NOMO-1 treated with dmso at 0.1 percent for 144 hours (cell line): ENCODE measurements around the gene RASGRP1.
"Not testable (repeated sequence)": the region's sequence is repeated elsewhere in the genome, so short reads cannot be mapped to it uniquely, and the experiment has no call there.

Experiments used
- DNase-seq: peaks from one replicate; lab custom pipeline; 2025; ENCODE audit not compliant: unreplicated experiment; lab: John Stamatoyannopoulos, UW

Gene RASGRP1

GRCh38 chr15:38564557-38565286, at the start of gene RASGRP1:
TSS of gene RASGRP1 (minus strand) at chr15:38564814. CDS start at chr15:38564628, 186 bp downstream.
- peak; percentile 67 for DNase-seq

- DNase-seq, result no peak
These were observed 48.5 kb upstream of the RASGRP1 start for GRCh38 chr15:38613085-38613484.

- no peak for DNase-seq
These were observed 47.7 kb upstream of the RASGRP1 start for GRCh38 chr15:38612159-38612863.

- DNase-seq, result no peak
These were observed 46.6 kb upstream of the RASGRP1 start for GRCh38 chr15:38611228-38611627.

- no peak for DNase-seq
These were observed 46.1 kb upstream of the RASGRP1 start for GRCh38 chr15:38610748-38611147.

- DNase-seq, result no peak
These were observed 44.6 kb upstream of the RASGRP1 start for GRCh38 chr15:38609097-38609738.

- no peak for DNase-seq
These were observed 44.1 kb upstream of the RASGRP1 start for GRCh38 chr15:38608682-38609081.

- DNase-seq, result no peak
These were observed 41.1 kb upstream of the RASGRP1 start for GRCh38 chr15:38605744-38606143.

GRCh38 chr15:38603672-38604071, 39.1 kb upstream of the RASGRP1 start:
- no peak for DNase-seq

GRCh38 chr15:38602910-38603670, 38.5 kb upstream of the RASGRP1 start:
- no peak for DNase-seq

GRCh38 chr15:38600236-38600635, 35.6 kb upstream of the RASGRP1 start:
- no peak for DNase-seq

GRCh38 chr15:38598749-38599148, 34.1 kb upstream of the RASGRP1 start:
- no peak for DNase-seq

GRCh38 chr15:38597219-38597800, 32.7 kb upstream of the RASGRP1 start:
- DNase-seq, result no peak

GRCh38 chr15:38593524-38593923, 28.9 kb upstream of the RASGRP1 start:
- no peak for DNase-seq

GRCh38 chr15:38589502-38589901, 24.9 kb upstream of the RASGRP1 start:
- DNase-seq, result peak; percentile 92

GRCh38 chr15:38588672-38589071, 24.1 kb upstream of the RASGRP1 start:
- no peak for DNase-seq

GRCh38 chr15:38587214-38587613, 22.6 kb upstream of the RASGRP1 start:
- DNase-seq, result no peak

- DNase-seq, result not testable (repeated sequence)
These were observed 21.4 kb upstream of the RASGRP1 start for GRCh38 chr15:38586005-38586404.

GRCh38 chr15:38578626-38579025, 14.0 kb upstream of the RASGRP1 start:
- DNase-seq, result no peak

GRCh38 chr15:38577424-38577987, 12.9 kb upstream of the RASGRP1 start:
- no peak for DNase-seq

- DNase-seq, result no peak
These were observed 12.2 kb upstream of the RASGRP1 start for GRCh38 chr15:38576837-38577236.
